T-helper 17 cell (primary cell): ENCODE measurements around the gene PVALB. TPM values are rescaled to one million over a fixed set of nuclear protein-coding genes. Genes with fewer than 3 reads are reported as not detected.

Experiments used
- ATAC-seq: fragments of 150-1000 bp; cut with Tn5 transposase; 2 replicates; pipeline ENCODE4 v1.10.0; 2021; ENCODE audit warnings: mild to moderate bottlenecking, moderate library complexity
- DNase-seq, 3 donors: peaks; one replicate each; pipeline versions ENCODE4 v3.0.0 to v3.0.0-alpha.2; 2020 to 2021
- H3K9me3 ChIP-seq: one replicate; pipeline ENCODE4 v1.7.0; 2013; ENCODE audit warnings: low read length, mild to moderate bottlenecking; ENCODE audit not compliant: control insufficient read depth, poor library complexity, severe bottlenecking
- H3K27ac Mint-ChIP-seq: one replicate; pipeline ENCODE4 v1.8.0; 2022; ENCODE audit warnings: mild to moderate bottlenecking, moderate library complexity, mixed read lengths
- H3K27me3 Mint-ChIP-seq: one replicate; pipeline ENCODE4 v1.8.0; 2022; ENCODE audit warnings: mixed read lengths
- H3K36me3 Mint-ChIP-seq: one replicate; pipeline ENCODE4 v1.8.0; 2022; ENCODE audit warnings: low read depth, mixed read lengths
- H3K4me1 Mint-ChIP-seq: one replicate; pipeline ENCODE4 v1.8.0; 2022; ENCODE audit warnings: mild to moderate bottlenecking, mixed read lengths
- H3K4me3 Mint-ChIP-seq: one replicate; pipeline ENCODE4 v1.8.0; 2022; ENCODE audit warnings: mild to moderate bottlenecking, moderate library complexity, mixed read lengths
- total RNA-seq, 4 donors: library from RNA in 2 of 4; stranded (reverse) in 2 of 4; gene quantifications; one replicate each; pipeline ENCODE4 v1.2.3 and lab custom pipeline; 2022 to 2026

PVALB gene
- total RNA-seq, 2 donors from 2014 or later = 7.4 TPM; not detected in 1

GRCh38 chr22:36833073-36833472, 16.2 kb upstream of the PVALB start:
- peaks cover 42% of the 10 kb centered on the region for H3K27me3 Mint-ChIP-seq
- no peaks in the 10 kb centered on the region for H3K9me3 ChIP-seq
- H3K36me3 Mint-ChIP-seq = peaks cover 2% of the 10 kb centered on the region
- H3K4me1 Mint-ChIP-seq = peaks cover 20% of the 10 kb centered on the region
- ATAC-seq (no peak), DNase-seq (no peak)
- H3K27ac Mint-ChIP-seq = no peak overlapping the region
- no peak overlapping the region for H3K4me3 Mint-ChIP-seq

- Mint-ChIP-seq H3K27ac (no peak overlapping the region), H3K4me3 (no peak overlapping the region), H3K36me3 (peaks cover 2% of the 10 kb centered on the region), H3K27me3 (peaks cover 44% of the 10 kb centered on the region), H3K4me1 (peaks cover 23% of the 10 kb centered on the region)
- DNase-seq = no peak
- H3K9me3 ChIP-seq = no peaks in the 10 kb centered on the region
- no peak for ATAC-seq
These were observed 14.9 kb upstream of the PVALB start for GRCh38 chr22:36831717-36832116.

- Mint-ChIP-seq H3K4me1 (peaks cover 23% of the 10 kb centered on the region), H3K4me3 (peak overlapping the region; percentile 69), H3K27ac (no peak overlapping the region), H3K36me3 (peaks cover 2% of the 10 kb centered on the region), H3K27me3 (peaks cover 49% of the 10 kb centered on the region)
- no peak for ATAC-seq
- no peak for DNase-seq
- H3K9me3 ChIP-seq = no peaks in the 10 kb centered on the region
These were observed 14.4 kb upstream of the PVALB start for GRCh38 chr22:36831206-36831605.

- ATAC-seq = peak; percentile 93
- no peaks in the 10 kb centered on the region for H3K9me3 ChIP-seq
- Mint-ChIP-seq H3K36me3 (peaks cover 2% of the 10 kb centered on the region), H3K4me3 (peak overlapping the region; percentile 69), H3K4me1 (peaks cover 23% of the 10 kb centered on the region), H3K27ac (peak overlapping the region; percentile 21), H3K27me3 (peaks cover 55% of the 10 kb centered on the region)
- no peak for DNase-seq
These were observed 13.8 kb upstream of the PVALB start for GRCh38 chr22:36830601-36831000.

- ATAC-seq (no peak), DNase-seq (no peak)
- Mint-ChIP-seq H3K4me3 (no peak overlapping the region), H3K36me3 (peaks cover 4% of the 10 kb centered on the region), H3K4me1 (peaks cover 25% of the 10 kb centered on the region), H3K27ac (no peak overlapping the region), H3K27me3 (peaks cover 53% of the 10 kb centered on the region)
- H3K9me3 ChIP-seq = no peaks in the 10 kb centered on the region
These were observed 12.7 kb upstream of the PVALB start for GRCh38 chr22:36829370-36830002.

DNA sequence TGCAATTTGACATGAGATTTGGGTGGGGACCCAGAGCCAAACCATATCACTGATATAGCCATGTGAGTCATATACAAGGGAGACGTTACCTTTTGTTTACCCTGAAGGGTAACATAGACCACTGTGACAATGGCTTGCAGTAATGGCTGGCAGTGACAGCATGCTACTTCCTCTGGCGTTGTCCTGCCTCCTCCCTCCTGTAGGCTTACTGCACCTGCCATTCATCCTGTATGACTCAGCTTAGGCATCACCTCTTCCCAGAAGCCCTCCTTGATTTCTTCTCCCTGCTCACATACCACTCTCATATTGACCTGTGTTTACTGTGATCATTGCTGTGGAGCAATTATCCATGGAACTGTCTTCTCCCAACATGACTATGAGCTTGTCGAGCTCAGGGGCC, 12.0 kb upstream of the PVALB start:
- DNase-seq (no peak), ATAC-seq (no peak)
- Mint-ChIP-seq H3K4me1 (peaks cover 23% of the 10 kb centered on the region), H3K27me3 (peaks cover 52% of the 10 kb centered on the region), H3K27ac (no peak overlapping the region), H3K36me3 (peaks cover 2% of the 10 kb centered on the region), H3K4me3 (no peak overlapping the region)
- H3K9me3 ChIP-seq = no peaks in the 10 kb centered on the region

GRCh38 chr22:36826262-36826661, 9.4 kb upstream of the PVALB start:
- peaks cover 21% of the 10 kb centered on the region for H3K4me1 Mint-ChIP-seq
- DNase-seq (no peak), ATAC-seq (no peak)
- no peaks in the 10 kb centered on the region for H3K9me3 ChIP-seq
- H3K27me3 Mint-ChIP-seq = peaks cover 57% of the 10 kb centered on the region
- no peak overlapping the region for H3K27ac Mint-ChIP-seq
- H3K4me3 Mint-ChIP-seq = no peak overlapping the region
- peaks cover 2% of the 10 kb centered on the region for H3K36me3 Mint-ChIP-seq

DNA sequence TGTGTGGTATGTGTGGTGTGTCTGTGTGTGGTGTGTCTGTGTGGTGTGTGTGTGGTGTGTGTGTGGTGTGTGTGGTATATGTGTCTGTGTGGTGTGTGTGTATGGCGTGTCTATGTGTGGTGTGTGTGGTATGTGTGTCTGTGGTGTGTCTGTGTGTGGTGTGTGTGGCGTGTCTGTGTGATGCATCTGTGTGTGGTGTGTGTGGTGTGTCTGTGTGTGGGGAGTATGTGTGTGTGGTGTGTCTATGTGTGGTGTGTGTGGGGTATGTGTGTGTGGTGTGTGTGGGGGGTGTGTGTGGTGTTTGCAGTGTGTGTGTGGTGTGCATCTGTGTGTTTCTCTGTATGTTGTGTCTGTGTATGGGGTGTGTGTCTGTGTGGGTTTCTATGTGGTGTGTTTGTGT, 7.8 kb upstream of the PVALB start:
- Mint-ChIP-seq H3K27ac (no peak overlapping the region), H3K36me3 (peaks cover 5% of the 10 kb centered on the region), H3K4me3 (no peak overlapping the region), H3K27me3 (peaks cover 64% of the 10 kb centered on the region), H3K4me1 (peaks cover 10% of the 10 kb centered on the region)
- no peaks in the 10 kb centered on the region for H3K9me3 ChIP-seq
- DNase-seq = no peak
- ATAC-seq = no peak

- peaks cover 5% of the 10 kb centered on the region for H3K36me3 Mint-ChIP-seq
These were observed 6.5 kb upstream of the PVALB start for GRCh38 chr22:36823186-36823839.

GRCh38 chr22:36822581-36822980, 5.7 kb upstream of the PVALB start:
- ATAC-seq (no peak), DNase-seq (no peak)
- Mint-ChIP-seq H3K36me3 (peaks cover 5% of the 10 kb centered on the region), H3K4me3 (no peak overlapping the region), H3K27ac (no peak overlapping the region), H3K4me1 (peaks cover 6% of the 10 kb centered on the region), H3K27me3 (peaks cover 67% of the 10 kb centered on the region)
- no peaks in the 10 kb centered on the region for H3K9me3 ChIP-seq

More at GRCh38 chr22:36823186-36823839, 6.5 kb upstream of the PVALB start:
- no peak for ATAC-seq
- Mint-ChIP-seq H3K27ac (no peak overlapping the region), H3K4me1 (peaks cover 6% of the 10 kb centered on the region), H3K27me3 (peaks cover 64% of the 10 kb centered on the region), H3K4me3 (no peak overlapping the region)
- DNase-seq = no peak
- H3K9me3 ChIP-seq = no peaks in the 10 kb centered on the region

DNA sequence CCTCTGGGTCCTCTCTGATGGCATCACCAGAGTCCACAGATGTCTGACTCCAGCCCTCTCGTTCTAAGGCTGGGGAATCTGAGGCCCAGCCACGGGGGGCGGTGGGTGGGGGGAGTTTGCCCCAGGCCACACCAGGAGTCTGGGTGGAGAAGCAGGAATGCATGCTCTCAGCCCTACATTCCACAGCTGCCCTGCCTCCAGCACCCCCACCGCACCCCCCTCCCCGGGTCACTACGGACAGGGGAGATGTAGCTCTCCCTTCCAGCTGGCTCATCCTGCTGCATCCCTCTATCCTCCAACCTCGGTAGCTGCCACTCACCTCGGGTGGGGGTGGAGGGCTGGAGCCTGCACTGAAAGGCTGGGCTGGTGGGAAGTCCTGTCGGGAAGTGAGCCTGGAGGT, 2.3 kb upstream of the PVALB start:
- H3K4me3 Mint-ChIP-seq = no peak overlapping the region
- DNase-seq (no peak), ATAC-seq (no peak)
- no peak overlapping the region for H3K27ac Mint-ChIP-seq
- H3K4me1 Mint-ChIP-seq = peaks cover 5% of the 10 kb centered on the region
- H3K27me3 Mint-ChIP-seq = peaks cover 85% of the 10 kb centered on the region
- peaks cover 3% of the 10 kb centered on the region for H3K36me3 Mint-ChIP-seq
- no peaks in the 10 kb centered on the region for H3K9me3 ChIP-seq

DNA sequence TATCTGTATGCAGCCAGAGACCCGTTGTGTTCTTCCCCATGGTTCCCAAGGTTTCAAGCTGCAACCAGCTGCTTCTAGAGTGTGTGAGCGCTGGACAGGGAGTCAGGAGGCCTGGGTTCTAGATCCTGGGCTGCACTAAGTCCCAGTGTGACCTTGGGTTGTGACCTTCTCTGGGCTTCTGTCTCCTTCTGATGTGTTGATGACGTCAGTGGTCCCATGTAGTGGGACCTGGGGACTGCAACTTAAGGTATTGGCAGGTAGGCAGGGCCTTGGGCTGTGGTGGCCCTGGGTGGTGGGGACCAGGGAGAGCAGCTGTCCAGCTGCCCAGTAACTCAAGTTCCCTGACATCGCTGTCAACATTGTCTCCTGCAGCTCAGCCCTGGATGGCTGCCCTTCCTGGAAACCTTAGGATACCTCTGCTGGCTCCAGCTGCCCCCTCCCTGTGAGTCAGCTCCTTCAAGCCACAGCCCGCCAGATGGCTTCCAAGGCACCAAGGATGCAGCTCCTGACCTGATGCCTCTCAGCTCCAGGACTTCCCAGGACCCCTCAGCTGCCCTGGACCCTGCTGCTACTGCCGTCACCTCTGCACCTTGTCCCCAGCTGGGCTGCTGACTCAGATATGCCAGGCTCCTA, 1.3 kb upstream of the PVALB start:
- H3K4me3 Mint-ChIP-seq = no peak overlapping the region
- H3K36me3 Mint-ChIP-seq = peaks cover 3% of the 10 kb centered on the region
- no peak overlapping the region for H3K27ac Mint-ChIP-seq
- DNase-seq (no peak), ATAC-seq (no peak)
- H3K4me1 Mint-ChIP-seq = peaks cover 5% of the 10 kb centered on the region
- H3K27me3 Mint-ChIP-seq = peaks cover 85% of the 10 kb centered on the region
- no peaks in the 10 kb centered on the region for H3K9me3 ChIP-seq

- DNase-seq = no peak
- Mint-ChIP-seq H3K36me3 (peaks cover 3% of the 10 kb centered on the region), H3K27me3 (peaks cover 86% of the 10 kb centered on the region), H3K4me1 (peaks cover 5% of the 10 kb centered on the region), H3K4me3 (peak overlapping the region; percentile 64), H3K27ac (no peak overlapping the region)
- ATAC-seq = no peak
- no peaks in the 10 kb centered on the region for H3K9me3 ChIP-seq
These were observed 652 bp upstream of the PVALB start for GRCh38 chr22:36817525-36817848.

DNA sequence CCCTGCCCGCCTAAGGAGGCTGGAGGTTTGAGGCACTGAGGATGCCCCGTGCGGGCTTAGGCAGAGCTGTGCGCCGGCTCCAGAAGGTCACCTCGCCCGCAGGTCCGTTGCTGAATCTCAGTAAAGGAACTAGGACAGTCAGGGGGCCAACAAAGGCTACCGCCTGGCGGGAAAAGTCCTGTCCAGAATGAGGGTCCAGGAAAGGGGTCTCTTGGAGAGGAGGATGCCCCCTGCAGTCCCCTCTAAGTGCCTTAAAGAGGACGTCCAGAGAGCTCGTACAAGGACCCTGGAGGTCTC, 548 bp downstream of the PVALB start:
- Mint-ChIP-seq H3K36me3 (peaks cover 3% of the 10 kb centered on the region), H3K4me1 (peaks cover 5% of the 10 kb centered on the region), H3K27ac (no peak overlapping the region), H3K27me3 (peaks cover 81% of the 10 kb centered on the region), H3K4me3 (peak overlapping the region; percentile 75)
- ATAC-seq (no peak), DNase-seq (no peak)
- H3K9me3 ChIP-seq = no peaks in the 10 kb centered on the region
